Adrenal gland (tissue), 12 donors: ENCODE data around the gene CDK15. TPM values are rescaled to one million over a fixed set of nuclear protein-coding genes. Genes with fewer than 3 reads are reported as not detected.

Experiments used
- DNase-seq, 7 donors: peaks; one replicate each; pipeline ENCODE4 v3.0.0-alpha.2; 2019 to 2020
- H3K27ac ChIP-seq, 5 donors: fragments of 200-600 bp; sonication (generic) in 4 of 5; 1 replicate in 3 of 5; 2 replicates in 2 of 5; pipeline versions ENCODE4 v1.5.1 to v1.8.0; 2016 to 2020; ENCODE audit warnings: mild to moderate bottlenecking in 1 of 5
- H3K27me3 ChIP-seq: fragments of 200-600 bp; 2 replicates; pipeline ENCODE4 v1.8.0; 2021
- H3K36me3 ChIP-seq, 2 donors: fragments of 200-600 bp; replicated peaks in 1 of 2; 1 replicate in 1 of 2; 2 replicates in 1 of 2; pipeline versions ENCODE4 v1.5.1 to v1.8.0; 2018 to 2022
- H3K4me1 ChIP-seq, 2 donors: fragments of 200-600 bp; replicated peaks in 1 of 2; 1 replicate in 1 of 2; 2 replicates in 1 of 2; pipeline versions ENCODE4 v1.5.1 to v1.8.0; 2018 to 2021
- H3K4me3 ChIP-seq, 4 donors: fragments of 200-600 bp; sonication (generic) in 3 of 4; one replicate each; pipeline ENCODE4 v1.5.1; 2016 to 2018
- H3K9me3 ChIP-seq, 3 donors: fragments of 200-600 bp; sonication (generic) in 1 of 3; replicated peaks in 1 of 3; 1 replicate in 2 of 3; 2 replicates in 1 of 3; pipeline versions ENCODE4 v1.5.1 to v1.8.0; 2016 to 2021
- CTCF ChIP-seq, 6 experiments: fragments of 450-650 bp in 4 of 6; fragments of 200-600 bp in 2 of 6; sonication (generic) in 1 of 6; IDR thresholded peaks; 1 replicate in 5 of 6; 2 replicates in 1 of 6; pipeline versions ENCODE4 v1.5.1 to v1.8.0; 2016 to 2021; ENCODE audit warnings: antibody characterized with exemption in 6 of 6, mild to moderate bottlenecking in 2 of 6, moderate library complexity in 1 of 6
- POLR2A ChIP-seq, 2 donors: fragments of 450-650 bp; IDR thresholded peaks; one replicate each; pipeline ENCODE4 v1.6.1; 2017; ENCODE audit warnings: antibody characterized with exemption in 2 of 2, mild to moderate bottlenecking in 2 of 2, moderate library complexity in 1 of 2
- WGBS, 4 donors: extraction: QIAGEN DNeasy Blood & Tissue Kit in 2 of 4; methylation state at CpG; one replicate each; pipeline versions ENCODE4 v1.1.5 to v1.1.7; 2013 to 2017; 5-methylcytosine and 5-hydroxymethylcytosine counted together
- intact Hi-C, 2 donors: fragments of 100-400 bp; cut with DNase I; formaldehyde crosslinking; loops; one replicate each; pipeline versions ENCODE4 v1.14.1 to v1.15.0; 2022 to 2023
- polyA plus RNA-seq, 3 donors: library from polyadenylated mRNA; stranded (reverse); fragments of 200-250 nt in 2 of 3; fragments of 350-450 nt in 1 of 3; fragmentation: Illumina TruSeq in 1 of 3; extraction: RNeasy Lipid Tissue Mini Kit (QIAGEN cat#74804) in 1 of 3; gene quantifications; one replicate each; pipeline ENCODE4 v1.2.3, GENCODE V29; 2013 to 2014
- total RNA-seq, 9 donors: library from RNA; depleted of rRNA in 4 of 9; stranded (reverse); fragments of >200 nt in 4 of 9; fragments of 120-200 nt in 1 of 9; fragmentation: NEBNext Ultra II Directional in 1 of 9; extraction: Animal tissue kit (Norgen Biotek cat#: 25700) in 1 of 9; gene quantifications; one replicate each; pipeline versions ENCODE4 v1.1.0 to v1.2.4, GENCODE V29; 2013 to 2023
- donor health status: healthy with polysubstance abuse.
- donor health status: Bipolar disorder and iron deficiency.
- donor health status: DM: yes; HTN: yes; CAD: no.
- donor health status: DM: no; HTN: no; CAD: no.
- donor health status: DM: no; HTN: no; CAD: no.
- donor health status: DM: yes; HTN: yes; CAD: no.

Gene CDK15
- total and polyA plus RNA-seq, 12 donors, result 0.06 to 1.2 (median 0.14) TPM; not detected in 1

GRCh38 chr2:201931951-201932350 is 125.6 kb downstream of the CDK15 start:
- intact Hi-C loops, result no loop called here
- no peaks in the 10 kb centered on the region for H3K36me3 ChIP-seq
- H3K27ac ChIP-seq, result no peak overlapping the region
- TF ChIP-seq POLR2A (IDR thresholded peaks at IDR 0.05) (no peak), CTCF (IDR thresholded peaks at IDR 0.05) (no peak)
- 54 to 70% (median 64%) methylated on average over 7 of the region's 7 CpGs for WGBS, 4 donors
- no peak for DNase-seq
- H3K9me3 ChIP-seq, result no peaks in the 10 kb centered on the region
- no peak overlapping the region for H3K4me3 ChIP-seq
- H3K4me1 ChIP-seq, result no peaks in the 10 kb centered on the region
- no peaks in the 10 kb centered on the region for H3K27me3 ChIP-seq

GRCh38 chr2:201932511-201932910 is 126.2 kb downstream of the CDK15 start:
- 72 to 85% (median 80%) methylated on average over 3 of the region's 3 CpGs for WGBS, 4 donors
- DNase-seq, result no peak
- no peaks in the 10 kb centered on the region for H3K27me3 ChIP-seq
- no peak overlapping the region for H3K4me3 ChIP-seq
- intact Hi-C loops, result no loop called here
- no peaks in the 10 kb centered on the region for H3K4me1 ChIP-seq
- H3K27ac ChIP-seq, result no peak overlapping the region
- no peaks in the 10 kb centered on the region for H3K36me3 ChIP-seq
- no peaks in the 10 kb centered on the region for H3K9me3 ChIP-seq
- no peak for TF ChIP-seq POLR2A (IDR thresholded peaks at IDR 0.05)
- TF ChIP-seq CTCF (IDR thresholded peaks at IDR 0.05), result no peak

- Histone ChIP-seq H3K36me3 (no peaks in the 10 kb centered on the region), H3K9me3 (no peaks in the 10 kb centered on the region), H3K27ac (no peak overlapping the region), H3K4me1 (no peaks in the 10 kb centered on the region), H3K4me3 (no peak overlapping the region), H3K27me3 (no peaks in the 10 kb centered on the region)
- intact Hi-C loops, result no loop called here
- TF ChIP-seq CTCF (IDR thresholded peaks at IDR 0.05), result no peak
- no peak for TF ChIP-seq POLR2A (IDR thresholded peaks at IDR 0.05)
- 67 to 79% (median 70%) methylated on average over 7 of the region's 7 CpGs for WGBS, 4 donors
- no peak for DNase-seq
Observed at GRCh38 chr2:201933792-201934237, 127.5 kb downstream of the CDK15 start.

GRCh38 chr2:201936817-201937216 is 130.5 kb downstream of the CDK15 start:
- Histone ChIP-seq H3K27me3 (no peaks in the 10 kb centered on the region), H3K27ac (no peak overlapping the region), H3K9me3 (no peaks in the 10 kb centered on the region), H3K36me3 (no peaks in the 10 kb centered on the region), H3K4me3 (no peak overlapping the region), H3K4me1 (no peaks in the 10 kb centered on the region)
- intact Hi-C loops, result no loop called here
- WGBS, 4 donors, result 92 to 97% (median 95%) methylated on average over 4 of the region's 4 CpGs
- no peak for DNase-seq
- no peak for TF ChIP-seq POLR2A (IDR thresholded peaks at IDR 0.05)
- TF ChIP-seq CTCF (IDR thresholded peaks at IDR 0.05), result no peak
